GM18526 (cell line): Measurements from ENCODE around the gene SDC4.

Source experiments
- POLR2A ChIP-seq: IDR thresholded peaks from 3 replicates; pipeline ENCODE4 v1.6.1; 2011; ENCODE audit not compliant: insufficient read length; ENCODE audit errors: extremely low read depth

Gene SDC4

GRCh38 chr20:45283551-45284057, 64.6 kb downstream of the SDC4 start:
- TF ChIP-seq POLR2A = no peak

DNA sequence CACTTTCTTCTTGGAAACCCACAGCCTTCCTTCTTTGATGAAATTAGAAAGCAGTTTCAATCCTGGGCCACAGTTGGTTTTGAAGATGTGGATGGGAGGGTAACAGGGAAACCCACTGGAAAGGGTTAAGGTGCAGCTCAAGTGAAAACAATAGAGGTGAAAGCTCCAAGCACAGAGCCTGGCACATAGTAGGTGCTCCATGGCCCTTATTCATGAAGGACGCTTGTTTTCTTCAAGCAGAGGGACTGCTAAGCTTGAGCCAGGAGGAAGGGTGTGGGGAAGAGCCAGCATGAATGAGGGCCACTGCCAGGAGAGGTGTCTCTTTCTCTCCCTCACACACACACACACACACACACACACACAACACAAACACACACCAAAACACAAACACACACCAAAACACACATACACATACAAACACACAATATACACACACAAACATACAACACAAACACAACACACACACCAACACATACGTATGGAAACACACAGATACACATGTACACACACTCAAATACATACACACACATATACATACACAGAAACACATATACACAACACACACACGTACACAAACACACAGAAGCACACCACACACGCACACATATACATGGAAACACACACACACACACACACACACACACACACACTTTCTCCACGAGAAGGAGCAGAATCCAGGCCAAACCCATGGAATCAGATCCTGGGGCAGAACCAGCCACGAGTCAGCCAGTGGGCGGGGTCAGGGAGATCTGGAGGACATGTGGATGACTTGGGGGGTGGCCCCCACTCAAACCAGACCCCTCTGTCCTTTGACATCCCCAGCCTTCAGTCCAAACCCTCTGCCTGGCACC, 65.3 kb downstream of the SDC4 start:
- no peak for TF ChIP-seq POLR2A

DNA sequence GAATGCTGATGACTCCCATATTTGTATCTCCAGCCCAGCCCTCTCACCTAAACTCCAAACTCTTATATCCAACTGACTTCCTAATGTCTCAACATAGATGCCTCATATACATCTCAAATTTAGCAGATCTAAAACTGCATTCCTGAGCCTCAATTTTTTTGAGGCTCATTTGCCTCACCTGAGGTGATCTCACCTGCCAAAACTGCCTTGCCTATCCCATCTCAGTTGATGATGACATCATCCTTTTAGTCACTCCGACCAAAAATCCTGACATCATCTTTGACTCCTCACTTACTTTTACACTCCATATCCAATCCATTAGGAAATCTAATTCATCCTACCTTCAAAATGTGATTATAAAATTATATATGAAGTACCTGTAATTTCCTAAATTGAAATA, 68.2 kb downstream of the SDC4 start:
- TF ChIP-seq POLR2A = no peak

GRCh38 chr20:45275338-45275737, 72.9 kb downstream of the SDC4 start:
- TF ChIP-seq POLR2A = no peak
